Heart left ventricle (tissue), 13 donors: Measurements from ENCODE around the gene EML6.

Experiments used
- POLR2A ChIP-seq, 2 donors: fragments of 450-650 bp; IDR thresholded peaks; one replicate each; pipeline ENCODE4 v1.6.1; 2017; ENCODE audit warnings: antibody characterized with exemption in 2 of 2, mild to moderate bottlenecking in 2 of 2, moderate library complexity in 2 of 2
- TF ChIP-seq, protein P1 (sequence below), 12 donors: fragments of 200-600 bp; sonication (generic) in 4 of 12; IDR thresholded peaks; one replicate each; pipeline versions ENCODE4 v1.5.0 to v1.8.0; 2018 to 2022; ENCODE audit warnings: antibody characterized with exemption in 12 of 12, mild to moderate bottlenecking in 5 of 12
- donor health status: ischemic (EF 13 %, LVEDD 7.1; RV severe dilation, severe dysfunction).
- donor health status: DM: no; HTN: yes; CAD: no.
- donor health status: DM: no; HTN: no; CAD: no.
- donor health status: ischemic (EF 25% LVEDD 6.9; RV normal size, moderate dysfunction).
- donor health status: ischemic (EF 25% LVEDD 5.7; RV mildly dilated, moderate dysfunction).
- donor health status: ischemic (EF 35%, LVEDD 5.7; RV mildly dilated, moderate dysfunction).
- donor health status: nonischemic (EF 11% LVEDD 7.7; RV severe dilation, severe dysfunction).
- donor health status: DM: yes; HTN: yes; CAD: no.
- donor health status: PGD.
- donor health status: ischemic (EF 29% LVEDD 5.4; RV normal size, mild dysfunction).
- donor health status: nonischemic (EF 23%, LVEDD 6.1; RV moderate dilation, normal function).

DNA sequence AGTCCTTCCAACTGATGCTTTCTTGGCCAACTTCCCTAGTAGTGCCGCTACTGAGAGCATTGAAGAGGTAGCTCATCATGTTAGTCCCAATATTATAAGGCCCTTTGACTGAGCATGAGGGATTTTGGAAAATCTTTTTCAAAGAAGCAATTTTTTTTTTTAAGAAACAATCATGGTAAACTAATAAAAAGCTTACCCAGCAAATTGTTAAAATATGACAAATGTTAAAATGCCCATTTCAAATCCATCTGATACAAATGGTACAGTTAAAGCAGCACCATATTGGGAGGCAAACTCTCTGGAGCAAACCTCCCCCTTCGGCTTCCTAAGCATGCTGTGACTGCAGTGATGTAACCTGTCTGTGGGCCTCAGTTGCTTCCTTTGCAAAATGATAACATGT, 191.2 kb downstream of the EML6 start:
- TF ChIP-seq, protein P1, sequence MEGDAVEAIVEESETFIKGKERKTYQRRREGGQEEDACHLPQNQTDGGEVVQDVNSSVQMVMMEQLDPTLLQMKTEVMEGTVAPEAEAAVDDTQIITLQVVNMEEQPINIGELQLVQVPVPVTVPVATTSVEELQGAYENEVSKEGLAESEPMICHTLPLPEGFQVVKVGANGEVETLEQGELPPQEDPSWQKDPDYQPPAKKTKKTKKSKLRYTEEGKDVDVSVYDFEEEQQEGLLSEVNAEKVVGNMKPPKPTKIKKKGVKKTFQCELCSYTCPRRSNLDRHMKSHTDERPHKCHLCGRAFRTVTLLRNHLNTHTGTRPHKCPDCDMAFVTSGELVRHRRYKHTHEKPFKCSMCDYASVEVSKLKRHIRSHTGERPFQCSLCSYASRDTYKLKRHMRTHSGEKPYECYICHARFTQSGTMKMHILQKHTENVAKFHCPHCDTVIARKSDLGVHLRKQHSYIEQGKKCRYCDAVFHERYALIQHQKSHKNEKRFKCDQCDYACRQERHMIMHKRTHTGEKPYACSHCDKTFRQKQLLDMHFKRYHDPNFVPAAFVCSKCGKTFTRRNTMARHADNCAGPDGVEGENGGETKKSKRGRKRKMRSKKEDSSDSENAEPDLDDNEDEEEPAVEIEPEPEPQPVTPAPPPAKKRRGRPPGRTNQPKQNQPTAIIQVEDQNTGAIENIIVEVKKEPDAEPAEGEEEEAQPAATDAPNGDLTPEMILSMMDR (IDR thresholded peaks at IDR 0.05) = no peak
- no peak for TF ChIP-seq POLR2A (IDR thresholded peaks at IDR 0.05)
